A673 (cell line): Measurements from ENCODE around the gene MYO18B.

Experiments
- CTCF ChIP-seq: fragments of 300-800, 200-600 bp; sonication (generic); conservative IDR thresholded peaks from 2 replicates; pipeline ENCODE4 v1.5.1; 2017; ENCODE audit warnings: low read depth, mild to moderate bottlenecking, antibody characterized with exemption, low read length, moderate library complexity, mixed read lengths
- EZH2 ChIP-seq: fragments of 200-600 bp; sonication (generic); IDR thresholded peaks from 2 replicates; pipeline ENCODE4 v1.6.1; 2017; ENCODE audit warnings: borderline replicate concordance, low read depth, mild to moderate bottlenecking, mixed read lengths, antibody characterized with exemption, low read length; ENCODE audit not compliant: poor library complexity, severe bottlenecking

- no peak for TF ChIP-seq CTCF
- no peak for TF ChIP-seq EZH2
Measured at GRCh38 chr22:25882360-25882759, 140.4 kb downstream of the MYO18B start.
